ENCODE results near the gene LPCAT2.

LPCAT2 gene

DNA sequence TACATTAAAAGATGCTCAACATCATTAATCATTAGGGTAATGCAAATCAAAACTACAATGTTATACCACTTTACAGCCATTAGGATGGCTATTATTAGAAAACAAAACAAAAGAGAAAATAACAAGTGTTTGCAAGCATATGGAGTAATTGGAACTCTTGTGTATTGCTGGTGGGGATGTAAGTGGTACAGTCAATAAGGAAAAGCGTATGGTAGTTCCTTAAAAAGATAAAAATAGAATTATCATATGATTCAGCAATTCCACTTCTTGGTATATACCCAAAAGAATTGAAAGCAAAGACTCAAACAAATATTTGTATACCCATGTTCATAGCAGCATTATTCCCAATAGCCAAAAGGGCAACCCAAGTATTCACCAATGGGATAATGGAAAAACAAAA is 56.2 kb downstream of the LPCAT2 start:
- H3K4me1 ChIP-seq (ENCODE audit: control insufficient read depth, insufficient read depth, low read length): no peaks in the 10 kb centered on the region
- H3K4me3 ChIP-seq (ENCODE audit: insufficient read depth, low read depth, low read length): no peak overlapping the region
- no peaks in the 10 kb centered on the region for H3K36me3 ChIP-seq (ENCODE audit: control insufficient read depth, insufficient read depth, low read length)
- no peaks in the 10 kb centered on the region for H3K27me3 ChIP-seq (ENCODE audit: control insufficient read depth, insufficient read depth, low read length, poor library complexity, severe bottlenecking)
- no peak overlapping the region for H3K27ac ChIP-seq (ENCODE audit: insufficient read depth, low read depth, low read length, poor library complexity, severe bottlenecking)
- WGBS, 2 experiments: 89% methylated on average over 1 of the region's 1 CpG; no CpG with 5 or more reads in 1 of the 2 experiments
- no peaks in the 10 kb centered on the region for H3K9me3 ChIP-seq (ENCODE audit: control insufficient read depth, low read length)

DNA sequence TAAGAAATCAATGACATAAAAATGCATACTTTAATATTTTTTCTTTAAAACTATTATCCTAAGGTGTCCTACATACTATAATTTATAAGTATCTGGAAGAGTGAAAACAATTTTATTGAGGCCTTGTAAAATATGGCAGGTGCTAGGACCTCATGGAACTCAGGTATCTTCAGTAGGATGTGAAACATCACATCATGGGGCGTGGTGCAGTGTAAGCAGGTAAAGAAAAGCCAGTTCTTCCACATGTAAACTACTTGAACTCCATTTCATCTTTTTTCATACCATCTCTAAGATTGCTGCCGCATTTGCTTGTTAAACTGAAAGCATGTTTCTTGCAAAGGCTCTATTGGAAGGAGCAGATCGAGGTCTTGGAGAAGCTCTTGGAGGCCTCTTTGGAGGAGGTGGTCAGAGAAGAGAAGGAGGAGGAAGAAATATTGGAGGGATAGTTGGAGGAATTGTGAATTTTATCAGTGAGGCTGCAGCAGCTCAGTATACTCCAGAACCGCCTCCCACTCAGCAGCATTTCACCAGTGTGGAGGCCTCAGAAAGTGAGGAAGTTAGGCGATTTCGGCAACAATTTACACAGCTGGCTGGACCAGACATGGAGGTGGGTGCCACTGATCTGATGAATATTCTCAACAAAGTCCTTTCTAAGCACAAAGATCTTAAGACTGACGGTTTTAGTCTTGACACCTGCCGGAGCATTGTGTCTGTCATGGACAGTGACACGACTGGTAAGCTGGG is 57.7 kb downstream of the LPCAT2 start, which contains the start of gene CAPNS2:
Gene CAPNS2, plus strand, starts transcription at position 253 of the 744 bp plus-strand sequence. Its CDS starts 73 bp downstream, at position 326.
- no peaks in the 10 kb centered on the region for H3K9me3 ChIP-seq (ENCODE audit: control insufficient read depth, low read length)

DNA sequence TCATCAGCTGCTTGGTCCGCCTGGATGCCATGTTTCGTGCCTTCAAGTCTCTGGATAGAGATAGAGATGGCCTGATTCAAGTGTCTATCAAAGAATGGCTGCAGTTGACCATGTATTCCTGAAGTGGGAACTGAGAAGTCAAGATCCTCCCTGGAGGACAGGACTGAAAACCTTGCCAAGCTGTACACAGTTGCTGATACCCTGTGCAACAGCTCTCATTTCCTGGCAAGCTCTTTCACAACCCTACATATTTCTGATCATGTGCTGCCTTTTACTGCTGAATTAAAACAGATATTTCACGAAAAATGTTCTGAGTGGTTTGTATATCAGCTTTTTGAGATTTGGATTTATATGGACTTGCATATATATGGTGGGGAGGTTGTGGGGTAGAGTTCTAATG is 58.5 kb downstream of the LPCAT2 start:
- Histone ChIP-seq H3K36me3 (ENCODE audit: control insufficient read depth, insufficient read depth, low read length) (no peaks in the 10 kb centered on the region), H3K27ac (ENCODE audit: insufficient read depth, low read depth, low read length, poor library complexity, severe bottlenecking) (no peak overlapping the region), H3K4me3 (ENCODE audit: insufficient read depth, low read depth, low read length) (no peak overlapping the region), H3K9me3 (ENCODE audit: control insufficient read depth, low read length) (no peaks in the 10 kb centered on the region), H3K27me3 (ENCODE audit: control insufficient read depth, insufficient read depth, low read length, poor library complexity, severe bottlenecking) (no peaks in the 10 kb centered on the region), H3K4me1 (ENCODE audit: control insufficient read depth, insufficient read depth, low read length) (no peaks in the 10 kb centered on the region)
- WGBS, 2 experiments: 95% methylated on average over 3 of the region's 3 CpGs

More for the DNA sequence above, 57.7 kb downstream of the LPCAT2 start, which contains the start of gene CAPNS2:
- no peaks in the 10 kb centered on the region for H3K27me3 ChIP-seq (ENCODE audit: control insufficient read depth, insufficient read depth, low read length, poor library complexity, severe bottlenecking)
- no peak within 1 kb of the TSS for H3K4me3 ChIP-seq (ENCODE audit: insufficient read depth, low read depth, low read length)
- H3K36me3 ChIP-seq (ENCODE audit: control insufficient read depth, insufficient read depth, low read length): no peaks in the 10 kb centered on the region
- WGBS, 2 experiments: 93 to 94% methylated on average over 9 of the region's 9 CpGs
- no peak within 1 kb of the TSS for H3K27ac ChIP-seq (ENCODE audit: insufficient read depth, low read depth, low read length, poor library complexity, severe bottlenecking)
- H3K4me1 ChIP-seq (ENCODE audit: control insufficient read depth, insufficient read depth, low read length): no peaks in the 10 kb centered on the region

DNA sequence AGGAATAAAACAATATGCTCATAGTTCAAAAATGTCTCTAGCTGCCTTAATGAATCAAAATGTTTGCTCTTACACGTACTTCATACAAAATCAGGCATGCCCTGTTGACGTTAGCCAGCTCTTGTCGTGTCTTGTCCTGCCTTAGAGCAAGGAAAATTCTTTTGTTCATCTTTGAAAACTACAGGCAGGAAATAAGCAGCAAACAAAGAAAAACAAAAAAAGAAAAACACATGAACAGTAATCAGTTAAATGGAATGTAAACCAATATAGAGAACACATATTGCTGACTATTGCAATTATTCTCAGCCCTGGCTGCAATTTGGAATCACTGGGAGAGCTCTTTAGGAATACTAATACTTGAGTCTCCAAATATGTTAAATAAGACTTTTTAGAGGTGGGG is 59.3 kb downstream of the LPCAT2 start:
- no peaks in the 10 kb centered on the region for H3K9me3 ChIP-seq (ENCODE audit: control insufficient read depth, low read length)
- H3K27ac ChIP-seq (ENCODE audit: insufficient read depth, low read depth, low read length, poor library complexity, severe bottlenecking): no peak overlapping the region
- WGBS, 2 experiments: 80 to 88% methylated on average over 3 of the region's 3 CpGs
- H3K36me3 ChIP-seq (ENCODE audit: control insufficient read depth, insufficient read depth, low read length): no peaks in the 10 kb centered on the region
- H3K4me1 ChIP-seq (ENCODE audit: control insufficient read depth, insufficient read depth, low read length): no peaks in the 10 kb centered on the region
- H3K4me3 ChIP-seq (ENCODE audit: insufficient read depth, low read depth, low read length): no peak overlapping the region
- H3K27me3 ChIP-seq (ENCODE audit: control insufficient read depth, insufficient read depth, low read length, poor library complexity, severe bottlenecking): no peaks in the 10 kb centered on the region

DNA sequence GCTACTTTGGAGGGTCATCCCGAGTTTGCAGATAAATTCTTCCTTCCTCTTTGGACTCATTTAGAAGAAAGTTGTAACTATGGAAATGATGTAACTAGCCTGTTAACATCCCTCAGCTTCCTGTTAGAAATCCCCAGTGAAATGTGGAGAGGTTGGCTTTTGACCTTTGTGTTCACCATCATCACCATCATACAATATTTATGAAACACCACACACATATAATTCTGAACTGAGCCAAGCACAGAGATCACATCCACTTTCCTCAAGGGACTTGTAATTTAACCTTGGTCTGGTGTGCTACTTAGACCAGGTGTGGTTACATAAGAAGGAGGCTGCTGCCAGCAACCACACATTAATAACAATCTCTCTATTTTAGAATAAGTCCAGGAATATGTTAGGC is 60.2 kb downstream of the LPCAT2 start:
- Histone ChIP-seq H3K27me3 (ENCODE audit: control insufficient read depth, insufficient read depth, low read length, poor library complexity, severe bottlenecking) (no peaks in the 10 kb centered on the region), H3K4me3 (ENCODE audit: insufficient read depth, low read depth, low read length) (no peak overlapping the region), H3K36me3 (ENCODE audit: control insufficient read depth, insufficient read depth, low read length) (no peaks in the 10 kb centered on the region), H3K9me3 (ENCODE audit: control insufficient read depth, low read length) (no peaks in the 10 kb centered on the region), H3K4me1 (ENCODE audit: control insufficient read depth, insufficient read depth, low read length) (no peaks in the 10 kb centered on the region), H3K27ac (ENCODE audit: insufficient read depth, low read depth, low read length, poor library complexity, severe bottlenecking) (no peak overlapping the region)
- 80 to 100% methylated on average over 1 of the region's 1 CpG for WGBS, 2 experiments

GRCh38 chr16:55570159-55570558 is 61.3 kb downstream of the LPCAT2 start:
- Histone ChIP-seq H3K4me3 (ENCODE audit: insufficient read depth, low read depth, low read length) (no peak overlapping the region), H3K4me1 (ENCODE audit: control insufficient read depth, insufficient read depth, low read length) (no peaks in the 10 kb centered on the region), H3K36me3 (ENCODE audit: control insufficient read depth, insufficient read depth, low read length) (no peaks in the 10 kb centered on the region), H3K9me3 (ENCODE audit: control insufficient read depth, low read length) (no peaks in the 10 kb centered on the region), H3K27me3 (ENCODE audit: control insufficient read depth, insufficient read depth, low read length, poor library complexity, severe bottlenecking) (no peaks in the 10 kb centered on the region), H3K27ac (ENCODE audit: insufficient read depth, low read depth, low read length, poor library complexity, severe bottlenecking) (no peak overlapping the region)
- WGBS, 2 experiments: 84 to 85% methylated on average over 5 of the region's 5 CpGs

GRCh38 chr16:55571191-55571897 is 62.5 kb downstream of the LPCAT2 start:
- H3K36me3 ChIP-seq (ENCODE audit: control insufficient read depth, insufficient read depth, low read length): no peaks in the 10 kb centered on the region
- no peak overlapping the region for H3K4me3 ChIP-seq (ENCODE audit: insufficient read depth, low read depth, low read length)
- H3K9me3 ChIP-seq (ENCODE audit: control insufficient read depth, low read length): no peaks in the 10 kb centered on the region
- no peaks in the 10 kb centered on the region for H3K4me1 ChIP-seq (ENCODE audit: control insufficient read depth, insufficient read depth, low read length)
- 17 to 60% methylated on average over 1 of the region's 1 CpG for WGBS, 2 experiments
- no peak overlapping the region for H3K27ac ChIP-seq (ENCODE audit: insufficient read depth, low read depth, low read length, poor library complexity, severe bottlenecking)
- no peaks in the 10 kb centered on the region for H3K27me3 ChIP-seq (ENCODE audit: control insufficient read depth, insufficient read depth, low read length, poor library complexity, severe bottlenecking)

GRCh38 chr16:55572439-55572838 is 63.6 kb downstream of the LPCAT2 start:
- no peaks in the 10 kb centered on the region for H3K27me3 ChIP-seq (ENCODE audit: control insufficient read depth, insufficient read depth, low read length, poor library complexity, severe bottlenecking)
- no peak overlapping the region for H3K27ac ChIP-seq (ENCODE audit: insufficient read depth, low read depth, low read length, poor library complexity, severe bottlenecking)
- no peak overlapping the region for H3K4me3 ChIP-seq (ENCODE audit: insufficient read depth, low read depth, low read length)
- H3K9me3 ChIP-seq (ENCODE audit: control insufficient read depth, low read length): no peaks in the 10 kb centered on the region
- WGBS, 2 experiments: 86 to 89% methylated on average over 3 to 4 of the region's 4 CpGs
- no peaks in the 10 kb centered on the region for H3K36me3 ChIP-seq (ENCODE audit: control insufficient read depth, insufficient read depth, low read length)
- no peaks in the 10 kb centered on the region for H3K4me1 ChIP-seq (ENCODE audit: control insufficient read depth, insufficient read depth, low read length)

GRCh38 chr16:55574811-55575210 is 65.9 kb downstream of the LPCAT2 start:
- Histone ChIP-seq H3K4me1 (ENCODE audit: control insufficient read depth, insufficient read depth, low read length) (no peaks in the 10 kb centered on the region), H3K27ac (ENCODE audit: insufficient read depth, low read depth, low read length, poor library complexity, severe bottlenecking) (no peak overlapping the region), H3K27me3 (ENCODE audit: control insufficient read depth, insufficient read depth, low read length, poor library complexity, severe bottlenecking) (no peaks in the 10 kb centered on the region), H3K36me3 (ENCODE audit: control insufficient read depth, insufficient read depth, low read length) (no peaks in the 10 kb centered on the region), H3K9me3 (ENCODE audit: control insufficient read depth, low read length) (no peaks in the 10 kb centered on the region), H3K4me3 (ENCODE audit: insufficient read depth, low read depth, low read length) (no peak overlapping the region)
- 92 to 100% methylated on average over 1 to 2 of the region's 2 CpGs for WGBS, 2 experiments

DNA sequence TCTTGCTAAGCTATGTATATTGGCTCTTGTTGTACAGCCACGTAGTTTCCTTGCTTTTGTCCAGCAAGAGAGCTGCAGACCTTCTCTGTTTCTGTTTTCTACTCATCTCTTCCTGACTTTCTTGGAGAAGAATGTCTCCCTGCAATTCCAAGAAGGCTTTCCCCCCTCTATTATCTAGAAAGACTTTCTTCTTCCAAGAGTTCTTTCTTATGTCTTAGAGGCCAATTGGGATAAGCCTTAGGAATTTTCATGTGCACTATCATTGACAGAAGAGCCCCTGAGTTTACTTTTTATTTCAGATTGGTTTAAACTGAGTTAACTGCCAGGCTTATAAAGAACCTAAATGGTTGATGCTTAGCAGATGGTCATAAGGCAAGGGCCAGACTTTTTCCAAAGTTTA is 66.6 kb downstream of the LPCAT2 start:
- Histone ChIP-seq H3K27ac (ENCODE audit: insufficient read depth, low read depth, low read length, poor library complexity, severe bottlenecking) (no peak overlapping the region), H3K4me1 (ENCODE audit: control insufficient read depth, insufficient read depth, low read length) (no peaks in the 10 kb centered on the region), H3K4me3 (ENCODE audit: insufficient read depth, low read depth, low read length) (no peak overlapping the region), H3K9me3 (ENCODE audit: control insufficient read depth, low read length) (no peaks in the 10 kb centered on the region), H3K27me3 (ENCODE audit: control insufficient read depth, insufficient read depth, low read length, poor library complexity, severe bottlenecking) (no peaks in the 10 kb centered on the region), H3K36me3 (ENCODE audit: control insufficient read depth, insufficient read depth, low read length) (no peaks in the 10 kb centered on the region)
- WGBS, 2 experiments: 79 to 94% methylated on average over 1 of the region's 1 CpG

Measured in ectodermal cell (in vitro differentiated cells).